ENCODE measurements around the gene ANKRD9.

DNA sequence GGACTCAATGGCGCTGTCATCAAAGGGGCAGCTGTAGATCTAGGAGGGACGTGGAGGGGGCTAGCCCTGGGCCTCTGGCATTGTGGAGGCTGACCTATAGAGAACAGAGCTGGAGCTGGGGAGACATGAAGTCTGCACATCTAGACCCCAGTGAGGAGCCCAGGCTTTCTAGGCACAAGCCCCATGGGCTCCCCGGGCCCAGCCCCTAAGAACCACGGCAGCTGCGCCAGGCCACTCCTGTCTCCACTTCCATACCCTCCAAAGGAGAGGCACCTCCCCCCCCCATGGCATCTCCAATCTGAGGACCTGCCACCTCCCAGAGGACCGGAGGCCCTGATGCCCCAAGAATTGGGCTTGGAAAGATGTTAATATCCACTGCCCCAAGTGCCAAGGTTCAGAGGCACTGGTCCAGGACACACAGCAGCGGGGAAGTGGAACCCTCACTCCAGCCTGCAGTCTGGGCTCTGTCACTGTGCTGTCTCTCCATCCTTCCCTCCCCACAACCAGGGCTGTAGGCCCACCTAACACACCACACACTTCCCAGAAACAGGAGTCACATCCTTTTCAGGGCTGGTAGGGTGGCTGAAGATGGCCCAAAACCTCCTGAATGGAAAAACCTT is 4.5 kb downstream of the ANKRD9 start:
- TF ChIP-seq, protein P1, sequence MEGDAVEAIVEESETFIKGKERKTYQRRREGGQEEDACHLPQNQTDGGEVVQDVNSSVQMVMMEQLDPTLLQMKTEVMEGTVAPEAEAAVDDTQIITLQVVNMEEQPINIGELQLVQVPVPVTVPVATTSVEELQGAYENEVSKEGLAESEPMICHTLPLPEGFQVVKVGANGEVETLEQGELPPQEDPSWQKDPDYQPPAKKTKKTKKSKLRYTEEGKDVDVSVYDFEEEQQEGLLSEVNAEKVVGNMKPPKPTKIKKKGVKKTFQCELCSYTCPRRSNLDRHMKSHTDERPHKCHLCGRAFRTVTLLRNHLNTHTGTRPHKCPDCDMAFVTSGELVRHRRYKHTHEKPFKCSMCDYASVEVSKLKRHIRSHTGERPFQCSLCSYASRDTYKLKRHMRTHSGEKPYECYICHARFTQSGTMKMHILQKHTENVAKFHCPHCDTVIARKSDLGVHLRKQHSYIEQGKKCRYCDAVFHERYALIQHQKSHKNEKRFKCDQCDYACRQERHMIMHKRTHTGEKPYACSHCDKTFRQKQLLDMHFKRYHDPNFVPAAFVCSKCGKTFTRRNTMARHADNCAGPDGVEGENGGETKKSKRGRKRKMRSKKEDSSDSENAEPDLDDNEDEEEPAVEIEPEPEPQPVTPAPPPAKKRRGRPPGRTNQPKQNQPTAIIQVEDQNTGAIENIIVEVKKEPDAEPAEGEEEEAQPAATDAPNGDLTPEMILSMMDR (IDR thresholded peaks at IDR 0.05): no peak
- no peak for TF ChIP-seq POLR2AphosphoS5 (IDR thresholded peaks at IDR 0.05)
- TF ChIP-seq POLR2A (IDR thresholded peaks at IDR 0.05): no peak

All from breast epithelium (tissue), 3 donors.